ENCODE results near the gene PRR35. TPM values are rescaled to one million over a fixed set of nuclear protein-coding genes. Genes with fewer than 3 reads are reported as not detected.

Gene PRR35
- total and polyA plus RNA-seq, 2 experiments from 2014 or later, result 0.66 TPM; not detected in 1

DNA sequence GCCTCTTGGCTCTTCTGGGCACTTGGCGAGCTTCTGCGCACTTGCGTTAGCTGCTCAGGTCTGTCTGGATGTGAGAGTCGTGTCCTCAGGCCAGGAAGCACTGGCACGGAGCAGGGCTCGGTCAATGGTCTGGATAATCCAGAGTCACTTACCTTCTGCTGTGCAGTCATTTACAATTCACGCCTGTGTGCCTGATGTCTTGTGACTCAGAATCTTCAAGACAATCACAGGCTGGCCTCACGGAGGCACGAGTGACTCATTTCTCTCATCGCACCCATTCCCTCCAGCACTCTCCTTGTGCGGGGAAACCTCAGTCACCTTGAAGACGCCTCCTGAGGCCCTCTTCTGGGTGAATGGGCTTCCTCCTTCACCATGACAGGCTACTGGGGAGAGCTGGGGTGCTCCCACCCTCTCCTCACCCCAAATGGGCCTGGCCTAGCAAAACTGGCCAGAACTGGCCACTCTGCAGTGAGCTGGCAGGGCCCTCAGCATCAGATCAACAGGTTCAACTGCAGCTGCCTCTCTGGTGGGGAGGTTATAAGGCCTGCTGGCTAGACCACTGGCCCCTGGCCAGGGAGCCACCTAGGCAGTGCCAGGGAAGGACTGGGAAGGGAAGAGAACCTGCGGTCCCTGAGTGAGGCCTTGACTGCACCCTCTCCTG, 34.5 kb upstream of the PRR35 start:
- no peaks in the 10 kb centered on the region for H3K9me3 ChIP-seq (ENCODE audit: low read depth)
- peak overlapping the region; percentile 98 for H3K27ac ChIP-seq
- H3K4me1 ChIP-seq (ENCODE audit: low read depth), result peaks cover 23% of the 10 kb centered on the region
- H3K36me3 ChIP-seq, result peaks cover 2% of the 10 kb centered on the region
- no peak for TF ChIP-seq CTCF (IDR thresholded peaks at IDR 0.05; ENCODE audit: low read depth, low read length)
- peak in 1 of 2 donors; percentile 68 for DNase-seq (ENCODE audit: low read depth in 1 of 2, low spot score in 1 of 2)
- no peak overlapping the region for H3K4me3 ChIP-seq
- no peaks in the 10 kb centered on the region for H3K27me3 ChIP-seq

DNA sequence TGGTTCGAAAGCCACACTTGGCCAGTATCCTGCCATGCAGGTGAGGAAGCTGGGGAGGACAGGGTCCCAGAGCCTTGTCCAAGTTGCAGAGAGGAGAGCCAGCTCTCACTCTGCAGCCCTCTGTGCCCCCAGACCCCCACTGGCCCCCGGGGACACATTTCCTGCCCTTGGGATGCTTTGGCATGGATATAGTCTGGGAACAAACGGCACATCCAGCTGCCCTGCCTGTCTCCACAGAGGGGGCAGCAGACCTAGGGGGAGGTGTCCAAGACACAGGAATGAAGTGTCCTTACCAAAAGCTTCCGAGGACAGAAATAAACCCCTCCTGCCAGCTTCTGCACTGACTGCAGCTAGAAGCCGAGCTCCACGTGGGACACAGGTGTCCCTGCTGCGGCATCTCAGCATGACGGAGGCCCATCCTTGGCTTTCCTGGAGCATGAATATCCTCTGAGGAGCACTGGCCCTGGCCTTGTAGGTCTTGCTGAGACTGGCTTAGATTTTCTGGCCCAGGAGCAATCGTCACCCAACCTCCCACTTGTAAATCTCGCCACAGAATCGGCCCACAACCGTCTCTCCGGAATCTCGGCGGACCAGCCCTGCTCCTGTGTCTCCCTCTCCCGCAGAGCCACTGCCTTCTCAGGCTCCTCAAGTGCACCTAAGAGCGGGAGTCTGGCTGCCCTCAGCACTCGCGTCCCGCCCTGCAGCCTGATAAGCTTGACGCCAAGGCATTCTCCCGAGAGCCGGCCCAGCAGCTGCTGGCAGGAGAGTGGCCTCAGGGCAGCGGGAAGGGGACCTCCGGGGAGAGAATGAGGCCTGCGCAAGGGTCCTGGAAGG, 33.8 kb upstream of the PRR35 start:
- H3K9me3 ChIP-seq (ENCODE audit: low read depth), result no peaks in the 10 kb centered on the region
- H3K27me3 ChIP-seq, result no peaks in the 10 kb centered on the region
- H3K27ac ChIP-seq, result peak overlapping the region; percentile 98
- H3K4me1 ChIP-seq (ENCODE audit: low read depth), result peaks cover 23% of the 10 kb centered on the region
- no peak for TF ChIP-seq CTCF (IDR thresholded peaks at IDR 0.05; ENCODE audit: low read depth, low read length)
- H3K36me3 ChIP-seq, result no peaks in the 10 kb centered on the region
- H3K4me3 ChIP-seq, result peak overlapping the region; percentile 75
- peak; percentile 66 to 92 for DNase-seq (ENCODE audit: low read depth in 1 of 2, low spot score in 1 of 2)

DNA sequence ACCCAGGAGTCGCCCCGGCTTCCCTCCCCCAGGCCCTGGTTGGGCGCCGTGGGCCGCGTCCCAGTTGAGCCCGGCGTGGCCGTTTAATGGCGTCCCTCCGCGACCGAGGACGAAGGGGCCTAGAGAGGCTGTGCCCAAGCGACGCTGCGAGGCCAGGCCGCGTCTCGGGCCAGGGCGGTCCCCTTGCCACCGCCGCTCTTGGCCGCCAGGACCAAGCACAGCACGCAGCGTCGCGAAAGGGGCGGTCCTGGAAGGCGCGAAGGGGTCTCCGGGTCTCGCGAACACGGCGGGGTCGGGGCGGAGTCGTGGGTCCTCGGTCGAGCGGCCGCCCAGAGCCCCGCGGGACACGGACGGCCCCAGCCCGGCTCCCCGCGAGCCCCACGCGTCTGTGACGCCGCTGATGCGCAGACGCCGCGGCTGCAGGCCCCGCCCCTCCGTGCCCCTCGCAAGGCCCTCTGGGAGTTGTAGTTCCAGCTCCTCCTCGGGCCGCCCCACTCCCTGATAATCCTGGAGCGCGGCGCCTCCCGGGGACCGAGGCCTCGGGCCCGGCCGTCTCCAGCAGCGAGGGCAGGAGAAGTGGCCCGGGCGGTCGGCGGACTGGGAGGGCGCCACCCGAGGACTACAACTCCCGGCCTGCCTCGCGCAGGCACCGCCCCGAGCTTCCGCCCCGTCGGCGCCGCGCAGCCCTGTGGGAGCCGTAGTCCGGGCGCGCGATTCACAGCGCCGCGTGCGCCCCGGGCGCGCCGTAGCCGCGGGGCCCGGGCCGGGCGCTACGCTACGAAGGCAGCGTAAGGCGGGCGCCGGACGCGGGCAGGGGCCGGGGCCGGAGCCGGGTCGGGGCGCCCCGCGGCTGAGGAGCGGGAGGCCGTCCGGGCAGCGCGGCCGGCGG, 32.9 kb upstream of the PRR35 start, which contains the start of gene CAPN15:
TSS of gene CAPN15 (plus strand) at position 698 of the 889 bp plus-strand sequence. CDS start 19,127 bp downstream, outside the sequence.
- Histone ChIP-seq H3K9me3 (ENCODE audit: low read depth) (no peaks in the 10 kb centered on the region), H3K27me3 (no peaks in the 10 kb centered on the region), H3K36me3 (no peaks in the 10 kb centered on the region), H3K27ac (peak within 1 kb of the TSS; percentile 98), H3K4me1 (ENCODE audit: low read depth) (peaks cover 23% of the 10 kb centered on the region), H3K4me3 (peak within 1 kb of the TSS; percentile 75)
- no peak for TF ChIP-seq CTCF (IDR thresholded peaks at IDR 0.05; ENCODE audit: low read depth, low read length)
- DNase-seq (ENCODE audit: low read depth in 1 of 2, low spot score in 1 of 2), result peak; percentile 92 to 94

GRCh38 chr16:528111-529011, 31.8 kb upstream of the PRR35 start:
- peak overlapping the region; percentile 71 for H3K27ac ChIP-seq

More at GRCh38 chr16:528111-529011, 31.8 kb upstream of the PRR35 start:
- no peak for TF ChIP-seq CTCF (IDR thresholded peaks at IDR 0.05; ENCODE audit: low read depth, low read length)
- Histone ChIP-seq H3K4me1 (ENCODE audit: low read depth) (peaks cover 23% of the 10 kb centered on the region), H3K9me3 (ENCODE audit: low read depth) (no peaks in the 10 kb centered on the region), H3K36me3 (no peaks in the 10 kb centered on the region), H3K4me3 (peak overlapping the region; percentile 50), H3K27me3 (no peaks in the 10 kb centered on the region)
- DNase-seq (ENCODE audit: low read depth in 1 of 2, low spot score in 1 of 2), result peak; percentile 57 to 65

Measured in cardiac muscle cell (in vitro differentiated cells and primary cell).